Measurements from ENCODE around the gene MAPK7.

MAPK7 gene

DNA sequence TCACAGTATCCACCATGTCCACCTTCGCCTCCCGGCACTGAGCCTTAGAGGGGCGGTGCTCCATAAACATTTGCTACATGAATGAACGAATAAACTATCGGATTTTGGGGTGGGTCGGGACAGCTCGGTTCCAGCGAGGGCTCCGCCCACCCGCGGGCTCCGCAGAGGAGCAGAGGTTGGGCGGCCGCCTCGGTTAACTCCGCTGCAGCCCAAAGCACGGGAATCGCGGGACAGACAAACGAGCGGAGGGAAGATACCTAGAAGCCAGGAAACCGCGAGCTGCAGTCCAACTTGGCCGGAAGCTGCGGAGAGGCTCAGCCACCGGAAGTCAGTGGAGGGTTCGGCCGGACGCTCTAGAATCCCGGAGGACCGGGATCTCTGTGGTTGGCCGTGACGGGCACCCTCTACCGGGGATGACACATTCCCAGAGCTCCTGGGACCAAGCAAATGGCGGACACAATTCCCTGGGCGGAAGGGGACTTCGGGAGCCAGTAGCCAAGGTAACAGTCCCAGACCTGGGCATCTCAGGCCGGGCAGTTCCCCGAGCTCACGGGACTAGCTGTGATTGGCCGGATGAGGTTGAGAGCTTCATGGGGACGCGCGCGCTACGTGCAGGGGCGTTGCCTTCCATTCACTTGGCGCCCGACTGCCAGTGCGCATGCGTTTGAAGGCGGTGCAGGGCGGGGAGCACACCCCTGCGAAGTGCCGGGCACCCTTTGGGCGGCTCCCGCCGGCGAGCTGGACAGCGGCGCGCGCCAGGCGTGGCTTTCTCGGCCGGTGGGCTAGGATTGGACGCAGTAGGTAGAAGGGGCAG is 489 bp upstream of the MAPK7 start:
- Histone ChIP-seq H3K4me3 (ENCODE audit: low read length) (peak overlapping the region; percentile 98), H3K36me3 (ENCODE audit: control insufficient read depth, low read depth, low read length) (peaks cover 30% of the 10 kb centered on the region), H3K9me3 (ENCODE audit: control insufficient read depth, low read depth, low read length) (no peaks in the 10 kb centered on the region), H3K27ac (ENCODE audit: low read length) (peak overlapping the region; percentile 69), H3K27me3 (ENCODE audit: control insufficient read depth, insufficient read depth, low read length) (no peaks in the 10 kb centered on the region), H3K4me1 (ENCODE audit: control insufficient read depth, low read depth, low read length) (peaks cover 7% of the 10 kb centered on the region), H3K9ac (ENCODE audit: low read length) (peak overlapping the region; percentile 86)

DNA sequence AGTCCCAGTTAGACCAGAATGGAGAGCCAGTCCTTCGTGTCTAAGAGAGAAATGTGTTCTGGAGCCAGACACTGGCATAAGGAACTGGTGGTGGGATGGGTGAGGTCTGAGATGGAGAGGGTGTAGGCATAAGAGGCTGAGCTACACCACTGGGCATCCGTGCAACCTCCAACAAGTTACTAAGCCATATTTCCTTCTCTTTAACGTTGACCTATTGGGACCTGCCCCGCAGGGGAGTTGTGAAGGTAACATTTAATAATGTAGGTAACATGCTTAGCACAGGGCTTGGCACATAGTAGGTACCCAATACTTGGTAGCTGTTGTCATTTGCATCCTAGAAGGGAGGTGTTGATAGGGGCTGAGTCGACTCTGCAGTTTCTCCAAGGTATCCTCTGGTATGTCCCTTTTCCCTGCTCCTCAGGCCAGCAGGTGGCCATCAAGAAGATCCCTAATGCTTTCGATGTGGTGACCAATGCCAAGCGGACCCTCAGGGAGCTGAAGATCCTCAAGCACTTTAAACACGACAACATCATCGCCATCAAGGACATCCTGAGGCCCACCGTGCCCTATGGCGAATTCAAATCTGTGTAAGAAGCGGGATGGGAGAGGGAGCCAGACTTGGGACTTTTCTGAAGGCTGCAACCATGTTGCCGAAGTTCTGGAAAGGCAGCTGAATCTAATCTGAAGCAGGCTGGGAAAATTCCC is 1.2 kb downstream of the MAPK7 start:
- Histone ChIP-seq H3K36me3 (ENCODE audit: control insufficient read depth, low read depth, low read length) (peaks cover 43% of the 10 kb centered on the region), H3K27ac (ENCODE audit: low read length) (no peak overlapping the region), H3K27me3 (ENCODE audit: control insufficient read depth, insufficient read depth, low read length) (no peaks in the 10 kb centered on the region), H3K9me3 (ENCODE audit: control insufficient read depth, low read depth, low read length) (no peaks in the 10 kb centered on the region), H3K4me3 (ENCODE audit: low read length) (peak overlapping the region; percentile 98), H3K9ac (ENCODE audit: low read length) (peak overlapping the region; percentile 72), H3K4me1 (ENCODE audit: control insufficient read depth, low read depth, low read length) (peaks cover 4% of the 10 kb centered on the region)

DNA sequence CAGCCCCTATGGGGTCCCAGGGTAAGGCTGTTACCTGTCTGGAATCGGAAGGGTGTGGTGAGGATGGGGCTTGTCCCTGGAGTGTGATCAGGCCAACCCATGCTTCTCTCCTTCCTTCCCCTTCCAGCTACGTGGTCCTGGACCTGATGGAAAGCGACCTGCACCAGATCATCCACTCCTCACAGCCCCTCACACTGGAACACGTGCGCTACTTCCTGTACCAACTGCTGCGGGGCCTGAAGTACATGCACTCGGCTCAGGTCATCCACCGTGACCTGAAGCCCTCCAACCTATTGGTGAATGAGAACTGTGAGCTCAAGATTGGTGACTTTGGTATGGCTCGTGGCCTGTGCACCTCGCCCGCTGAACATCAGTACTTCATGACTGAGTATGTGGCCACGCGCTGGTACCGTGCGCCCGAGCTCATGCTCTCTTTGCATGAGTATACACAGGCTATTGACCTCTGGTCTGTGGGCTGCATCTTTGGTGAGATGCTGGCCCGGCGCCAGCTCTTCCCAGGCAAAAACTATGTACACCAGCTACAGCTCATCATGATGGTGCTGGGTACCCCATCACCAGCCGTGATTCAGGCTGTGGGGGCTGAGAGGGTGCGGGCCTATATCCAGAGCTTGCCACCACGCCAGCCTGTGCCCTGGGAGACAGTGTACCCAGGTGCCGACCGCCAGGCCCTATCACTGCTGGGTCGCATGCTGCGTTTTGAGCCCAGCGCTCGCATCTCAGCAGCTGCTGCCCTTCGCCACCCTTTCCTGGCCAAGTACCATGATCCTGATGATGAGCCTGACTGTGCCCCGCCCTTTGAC is 2.4 kb downstream of the MAPK7 start:
- H3K27me3 ChIP-seq (ENCODE audit: control insufficient read depth, insufficient read depth, low read length): no peaks in the 10 kb centered on the region
- H3K4me3 ChIP-seq (ENCODE audit: low read length): no peak overlapping the region
- H3K9ac ChIP-seq (ENCODE audit: low read length): no peak overlapping the region
- H3K36me3 ChIP-seq (ENCODE audit: control insufficient read depth, low read depth, low read length): peaks cover 43% of the 10 kb centered on the region
- no peak overlapping the region for H3K27ac ChIP-seq (ENCODE audit: low read length)
- peaks cover 4% of the 10 kb centered on the region for H3K4me1 ChIP-seq (ENCODE audit: control insufficient read depth, low read depth, low read length)
- H3K9me3 ChIP-seq (ENCODE audit: control insufficient read depth, low read depth, low read length): no peaks in the 10 kb centered on the region

DNA sequence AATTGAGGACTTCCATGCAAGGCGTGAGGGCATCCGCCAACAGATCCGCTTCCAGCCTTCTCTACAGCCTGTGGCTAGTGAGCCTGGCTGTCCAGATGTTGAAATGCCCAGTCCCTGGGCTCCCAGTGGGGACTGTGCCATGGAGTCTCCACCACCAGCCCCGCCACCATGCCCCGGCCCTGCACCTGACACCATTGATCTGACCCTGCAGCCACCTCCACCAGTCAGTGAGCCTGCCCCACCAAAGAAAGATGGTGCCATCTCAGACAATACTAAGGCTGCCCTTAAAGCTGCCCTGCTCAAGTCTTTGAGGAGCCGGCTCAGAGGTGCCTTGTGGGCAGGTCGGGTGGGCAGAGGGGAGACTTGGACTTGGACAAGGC is 3.1 kb downstream of the MAPK7 start:
- H3K9me3 ChIP-seq (ENCODE audit: control insufficient read depth, low read depth, low read length): no peaks in the 10 kb centered on the region
- H3K4me3 ChIP-seq (ENCODE audit: low read length): no peak overlapping the region
- no peaks in the 10 kb centered on the region for H3K27me3 ChIP-seq (ENCODE audit: control insufficient read depth, insufficient read depth, low read length)
- peaks cover 43% of the 10 kb centered on the region for H3K36me3 ChIP-seq (ENCODE audit: control insufficient read depth, low read depth, low read length)
- H3K9ac ChIP-seq (ENCODE audit: low read length): no peak overlapping the region
- peaks cover 4% of the 10 kb centered on the region for H3K4me1 ChIP-seq (ENCODE audit: control insufficient read depth, low read depth, low read length)
- H3K27ac ChIP-seq (ENCODE audit: low read length): no peak overlapping the region

DNA sequence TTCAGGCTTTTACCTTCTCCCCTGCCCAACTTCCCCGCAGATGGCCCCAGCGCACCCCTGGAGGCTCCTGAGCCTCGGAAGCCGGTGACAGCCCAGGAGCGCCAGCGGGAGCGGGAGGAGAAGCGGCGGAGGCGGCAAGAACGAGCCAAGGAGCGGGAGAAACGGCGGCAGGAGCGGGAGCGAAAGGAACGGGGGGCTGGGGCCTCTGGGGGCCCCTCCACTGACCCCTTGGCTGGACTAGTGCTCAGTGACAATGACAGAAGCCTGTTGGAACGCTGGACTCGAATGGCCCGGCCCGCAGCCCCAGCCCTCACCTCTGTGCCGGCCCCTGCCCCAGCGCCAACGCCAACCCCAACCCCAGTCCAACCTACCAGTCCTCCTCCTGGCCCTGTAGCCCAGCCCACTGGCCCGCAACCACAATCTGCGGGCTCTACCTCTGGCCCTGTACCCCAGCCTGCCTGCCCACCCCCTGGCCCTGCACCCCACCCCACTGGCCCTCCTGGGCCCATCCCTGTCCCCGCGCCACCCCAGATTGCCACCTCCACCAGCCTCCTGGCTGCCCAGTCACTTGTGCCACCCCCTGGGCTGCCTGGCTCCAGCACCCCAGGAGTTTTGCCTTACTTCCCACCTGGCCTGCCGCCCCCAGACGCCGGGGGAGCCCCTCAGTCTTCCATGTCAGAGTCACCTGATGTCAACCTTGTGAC is 3.6 kb downstream of the MAPK7 start:
- Histone ChIP-seq H3K4me1 (ENCODE audit: control insufficient read depth, low read depth, low read length) (peaks cover 3% of the 10 kb centered on the region), H3K9ac (ENCODE audit: low read length) (no peak overlapping the region), H3K27ac (ENCODE audit: low read length) (no peak overlapping the region), H3K36me3 (ENCODE audit: control insufficient read depth, low read depth, low read length) (peaks cover 43% of the 10 kb centered on the region), H3K27me3 (ENCODE audit: control insufficient read depth, insufficient read depth, low read length) (no peaks in the 10 kb centered on the region), H3K9me3 (ENCODE audit: control insufficient read depth, low read depth, low read length) (no peaks in the 10 kb centered on the region), H3K4me3 (ENCODE audit: low read length) (no peak overlapping the region)

DNA sequence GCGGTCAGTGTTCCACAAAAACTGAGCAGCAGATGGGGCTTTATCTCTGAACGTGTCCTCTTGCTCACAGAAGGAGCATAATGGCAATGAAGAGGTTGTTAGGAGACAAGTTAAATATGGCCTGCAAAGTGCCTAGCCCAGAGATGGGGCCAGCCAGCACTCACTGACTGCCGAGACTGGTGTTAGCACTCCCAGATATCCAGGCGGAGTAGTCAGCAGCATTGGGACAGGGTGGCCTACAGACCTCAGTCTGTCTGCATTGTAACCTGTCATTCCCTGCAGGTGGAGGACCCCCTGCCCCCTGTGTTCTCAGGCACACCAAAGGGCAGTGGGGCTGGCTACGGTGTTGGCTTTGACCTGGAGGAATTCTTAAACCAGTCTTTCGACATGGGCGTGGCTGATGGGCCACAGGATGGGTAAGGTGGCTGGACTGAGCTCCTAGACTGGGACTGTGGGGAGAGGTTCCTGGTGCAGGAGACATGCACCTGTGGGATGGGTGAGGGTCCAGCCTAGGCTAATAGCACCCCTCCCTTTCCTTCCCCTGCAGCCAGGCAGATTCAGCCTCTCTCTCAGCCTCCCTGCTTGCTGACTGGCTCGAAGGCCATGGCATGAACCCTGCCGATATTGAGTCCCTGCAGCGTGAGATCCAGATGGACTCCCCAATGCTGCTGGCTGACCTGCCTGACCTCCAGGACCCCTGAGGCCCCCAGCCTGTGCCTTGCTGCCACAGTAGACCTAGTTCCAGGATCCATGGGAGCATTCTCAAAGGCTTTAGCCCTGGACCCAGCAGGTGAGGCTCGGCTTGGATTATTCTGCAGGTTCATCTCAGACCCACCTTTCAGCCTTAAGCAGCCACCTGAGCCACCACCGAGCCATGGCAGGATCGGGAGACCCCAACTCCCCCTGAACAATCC is 4.5 kb downstream of the MAPK7 start:
- H3K36me3 ChIP-seq (ENCODE audit: control insufficient read depth, low read depth, low read length): peaks cover 43% of the 10 kb centered on the region
- H3K9me3 ChIP-seq (ENCODE audit: control insufficient read depth, low read depth, low read length): no peaks in the 10 kb centered on the region
- no peaks in the 10 kb centered on the region for H3K27me3 ChIP-seq (ENCODE audit: control insufficient read depth, insufficient read depth, low read length)
- H3K27ac ChIP-seq (ENCODE audit: low read length): no peak overlapping the region
- peaks cover 5% of the 10 kb centered on the region for H3K4me1 ChIP-seq (ENCODE audit: control insufficient read depth, low read depth, low read length)
- H3K4me3 ChIP-seq (ENCODE audit: low read length): no peak overlapping the region
- no peak overlapping the region for H3K9ac ChIP-seq (ENCODE audit: low read length)

DNA sequence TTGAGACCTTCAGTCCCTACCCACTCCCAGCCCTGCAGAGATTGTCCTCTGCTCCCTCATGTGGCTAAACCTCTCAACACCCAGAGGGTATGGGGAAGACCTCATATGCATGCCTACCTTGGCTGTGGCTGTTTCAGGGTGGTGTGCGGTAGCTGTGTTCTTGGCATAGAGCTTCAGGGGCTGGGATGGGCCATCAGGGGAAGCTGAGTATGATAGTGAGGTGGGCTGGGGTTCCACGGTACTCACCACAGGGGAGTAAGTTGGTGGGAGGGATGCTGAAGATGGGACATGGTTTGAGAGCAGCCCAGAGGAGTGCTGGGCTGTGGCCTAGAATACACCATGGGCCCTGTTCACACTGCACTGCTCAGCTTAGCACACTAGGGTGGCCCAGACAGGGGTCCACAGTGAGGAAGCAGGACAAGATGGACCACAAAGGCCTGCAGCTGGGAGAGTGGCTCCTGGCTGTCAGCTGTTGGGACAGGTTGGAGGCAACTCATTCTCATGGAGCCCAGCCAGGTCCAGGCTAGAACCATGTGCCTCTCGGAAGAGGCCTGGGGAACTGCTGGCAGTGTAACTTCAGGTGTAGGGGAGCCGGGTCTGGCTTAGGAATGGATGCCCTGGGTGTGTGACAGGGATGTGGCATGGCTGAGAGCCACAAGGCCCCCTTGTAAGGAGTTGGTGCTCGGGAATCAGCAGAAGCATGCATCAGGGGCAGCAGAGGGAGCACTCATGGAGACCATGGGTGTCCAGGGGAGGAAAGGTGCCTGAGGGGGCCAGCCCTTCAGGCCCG is 5.6 kb downstream of the MAPK7 start:
- peaks cover 43% of the 10 kb centered on the region for H3K36me3 ChIP-seq (ENCODE audit: control insufficient read depth, low read depth, low read length)
- no peak overlapping the region for H3K27ac ChIP-seq (ENCODE audit: low read length)
- H3K4me1 ChIP-seq (ENCODE audit: control insufficient read depth, low read depth, low read length): peaks cover 10% of the 10 kb centered on the region
- no peak overlapping the region for H3K9ac ChIP-seq (ENCODE audit: low read length)
- no peak overlapping the region for H3K4me3 ChIP-seq (ENCODE audit: low read length)
- no peaks in the 10 kb centered on the region for H3K27me3 ChIP-seq (ENCODE audit: control insufficient read depth, insufficient read depth, low read length)
- H3K9me3 ChIP-seq (ENCODE audit: control insufficient read depth, low read depth, low read length): no peaks in the 10 kb centered on the region

DNA sequence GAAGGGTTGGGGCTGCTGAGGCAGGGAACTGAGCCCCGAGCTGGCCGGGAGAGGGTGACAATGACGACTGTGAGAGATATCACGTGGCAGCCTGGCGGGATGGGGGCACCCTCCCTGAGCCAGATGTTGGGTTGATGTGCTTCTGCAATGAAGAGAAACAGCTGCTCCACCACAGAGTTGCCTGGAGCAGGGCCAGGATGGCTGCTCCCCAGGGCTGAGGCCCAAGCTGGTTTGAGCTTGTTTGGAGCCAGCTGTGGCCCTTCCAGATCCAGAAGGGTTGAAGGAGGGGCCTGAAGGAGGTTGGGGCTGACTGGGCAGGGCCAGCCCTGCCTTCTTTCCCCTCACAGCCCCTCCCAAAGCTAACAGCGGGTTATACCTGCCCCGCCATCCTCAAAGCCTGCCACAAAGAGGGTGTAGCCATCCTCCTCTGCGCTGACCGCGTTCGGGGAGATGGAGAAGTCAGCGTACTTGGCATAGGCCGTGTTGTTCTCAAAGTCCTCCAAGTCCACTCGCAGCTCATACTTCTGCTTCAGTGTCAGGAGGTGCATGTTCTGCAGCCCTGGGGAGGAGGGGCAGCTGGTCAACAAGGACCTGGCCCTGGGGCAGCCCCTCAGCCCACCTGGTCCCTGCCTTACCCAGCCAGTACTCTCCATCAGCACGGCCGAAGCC is 6.6 kb downstream of the MAPK7 start:
- Histone ChIP-seq H3K4me3 (ENCODE audit: low read length) (no peak overlapping the region), H3K27ac (ENCODE audit: low read length) (no peak overlapping the region), H3K4me1 (ENCODE audit: control insufficient read depth, low read depth, low read length) (peaks cover 10% of the 10 kb centered on the region), H3K36me3 (ENCODE audit: control insufficient read depth, low read depth, low read length) (peaks cover 38% of the 10 kb centered on the region), H3K9ac (ENCODE audit: low read length) (no peak overlapping the region), H3K27me3 (ENCODE audit: control insufficient read depth, insufficient read depth, low read length) (no peaks in the 10 kb centered on the region), H3K9me3 (ENCODE audit: control insufficient read depth, low read depth, low read length) (no peaks in the 10 kb centered on the region)

DNA sequence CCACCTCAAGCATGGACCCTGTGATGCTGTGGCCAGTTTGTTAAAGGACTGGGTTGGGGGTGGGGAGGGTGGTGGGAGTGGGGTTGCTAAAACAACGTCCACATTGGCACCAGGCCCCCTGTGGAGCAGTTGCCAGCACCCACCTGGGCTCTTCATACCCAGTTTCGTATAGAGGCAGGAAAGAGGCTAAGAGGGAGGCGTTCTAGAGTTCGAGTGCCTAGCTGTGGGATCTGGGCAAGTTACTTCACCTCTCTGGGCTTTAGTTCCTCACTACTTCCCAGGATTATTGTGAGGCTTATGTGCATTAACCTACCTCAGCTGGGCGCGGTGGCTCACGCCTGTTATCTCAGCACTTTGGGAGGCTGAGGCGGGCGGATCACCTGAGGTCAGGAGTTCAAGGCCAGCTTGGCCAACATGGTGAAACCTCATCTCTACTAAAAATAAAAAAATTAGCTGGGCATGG is 7.3 kb downstream of the MAPK7 start:
- Histone ChIP-seq H3K36me3 (ENCODE audit: control insufficient read depth, low read depth, low read length) (peaks cover 31% of the 10 kb centered on the region), H3K4me3 (ENCODE audit: low read length) (no peak overlapping the region), H3K9ac (ENCODE audit: low read length) (no peak overlapping the region), H3K9me3 (ENCODE audit: control insufficient read depth, low read depth, low read length) (no peaks in the 10 kb centered on the region), H3K27ac (ENCODE audit: low read length) (no peak overlapping the region), H3K27me3 (ENCODE audit: control insufficient read depth, insufficient read depth, low read length) (no peaks in the 10 kb centered on the region), H3K4me1 (ENCODE audit: control insufficient read depth, low read depth, low read length) (peaks cover 10% of the 10 kb centered on the region)
